ENCODE results near the gene SHISA2. TPM values are rescaled to one million over a fixed set of nuclear protein-coding genes. Genes with fewer than 3 reads are reported as not detected.

Gene SHISA2
- total RNA-seq, 1 donor from 2014 or later = 26.3 TPM

- Histone ChIP-seq H3K9me3 (no peaks in the 10 kb centered on the region), H3K27ac (no peak overlapping the region), H3K4me1 (no peaks in the 10 kb centered on the region), H3K4me3 (no peak overlapping the region), H3K27me3 (peaks cover 33% of the 10 kb centered on the region), H3K36me3 (no peaks in the 10 kb centered on the region)
- intact Hi-C loops (cut with DNase I) = no loop called here
- no peak for TF ChIP-seq CTCF (IDR thresholded peaks at IDR 0.05)
- DNase-seq (no peak), ATAC-seq (no peak)
Measured at GRCh38 chr13:26045142-26045541, 6.7 kb downstream of the SHISA2 start.

- peaks cover 12% of the 10 kb centered on the region for H3K27me3 ChIP-seq
- ATAC-seq (no peak), DNase-seq (no peak)
- no peak for TF ChIP-seq CTCF (IDR thresholded peaks at IDR 0.05)
- no peaks in the 10 kb centered on the region for H3K9me3 ChIP-seq
- intact Hi-C loops (cut with DNase I) = no loop called here
- no peaks in the 10 kb centered on the region for H3K36me3 ChIP-seq
- H3K4me1 ChIP-seq = no peaks in the 10 kb centered on the region
- H3K27ac ChIP-seq = no peak overlapping the region
- H3K4me3 ChIP-seq = no peak overlapping the region
Measured at GRCh38 chr13:26042785-26043184, 9.0 kb downstream of the SHISA2 start.

- no peak for TF ChIP-seq CTCF (IDR thresholded peaks at IDR 0.05)
- DNase-seq (no peak), ATAC-seq (no peak)
- H3K27me3 ChIP-seq = peaks cover 1% of the 10 kb centered on the region
- H3K36me3 ChIP-seq = no peaks in the 10 kb centered on the region
- no peaks in the 10 kb centered on the region for H3K9me3 ChIP-seq
- no peak overlapping the region for H3K4me3 ChIP-seq
- no peak overlapping the region for H3K27ac ChIP-seq
- no peaks in the 10 kb centered on the region for H3K4me1 ChIP-seq
- intact Hi-C loops (cut with DNase I) = no loop called here
Measured at GRCh38 chr13:26041444-26041843, 10.4 kb downstream of the SHISA2 start.

GRCh38 chr13:26038931-26039475, 12.8 kb downstream of the SHISA2 start:
- no peak overlapping the region for H3K27ac ChIP-seq
- no peaks in the 10 kb centered on the region for H3K9me3 ChIP-seq
- no peaks in the 10 kb centered on the region for H3K27me3 ChIP-seq
- ATAC-seq (no peak), DNase-seq (no peak)
- H3K4me3 ChIP-seq = no peak overlapping the region
- TF ChIP-seq CTCF (IDR thresholded peaks at IDR 0.05) = no peak
- intact Hi-C loops (cut with DNase I) = no loop called here
- no peaks in the 10 kb centered on the region for H3K36me3 ChIP-seq
- H3K4me1 ChIP-seq = no peaks in the 10 kb centered on the region

GRCh38 chr13:26037302-26037701, 14.5 kb downstream of the SHISA2 start:
- ATAC-seq = peak; percentile 80
- intact Hi-C loops (cut with DNase I) = no loop called here
- no peaks in the 10 kb centered on the region for H3K9me3 ChIP-seq

More at GRCh38 chr13:26037302-26037701, 14.5 kb downstream of the SHISA2 start:
- no peaks in the 10 kb centered on the region for H3K27me3 ChIP-seq
- peak; percentile 40 for TF ChIP-seq CTCF (IDR thresholded peaks at IDR 0.05)
- H3K4me3 ChIP-seq = no peak overlapping the region
- H3K27ac ChIP-seq = no peak overlapping the region
- DNase-seq = no peak
- no peaks in the 10 kb centered on the region for H3K36me3 ChIP-seq
- H3K4me1 ChIP-seq = no peaks in the 10 kb centered on the region
